HG03060 (cell line): Measurements from ENCODE around the gene C8G.

Experiments
- ATAC-seq: cut with Tn5 transposase; IDR thresholded peaks from one replicate; pipeline ENCODE4 v1.9.1; 2021; ENCODE audit warnings: low read depth, moderate number of reproducible peaks; ENCODE audit not compliant: unreplicated experiment

The C8G gene

GRCh38 chr9:136980669-136981478 is 35.8 kb downstream of the C8G start:
- no peak for ATAC-seq

- no peak for ATAC-seq
These were observed 36.7 kb downstream of the C8G start for GRCh38 chr9:136981588-136982231.

GRCh38 chr9:136982232-136983051 is 37.4 kb downstream of the C8G start, which contains the start of gene LCNL1:
LCNL1 (plus strand) TSS chr9:136982993; CDS start chr9:136983587, 594 bp downstream.
- no peak for ATAC-seq

- no peak for ATAC-seq
These were observed 38.1 kb downstream of the C8G start for GRCh38 chr9:136983167-136983566.

DNA sequence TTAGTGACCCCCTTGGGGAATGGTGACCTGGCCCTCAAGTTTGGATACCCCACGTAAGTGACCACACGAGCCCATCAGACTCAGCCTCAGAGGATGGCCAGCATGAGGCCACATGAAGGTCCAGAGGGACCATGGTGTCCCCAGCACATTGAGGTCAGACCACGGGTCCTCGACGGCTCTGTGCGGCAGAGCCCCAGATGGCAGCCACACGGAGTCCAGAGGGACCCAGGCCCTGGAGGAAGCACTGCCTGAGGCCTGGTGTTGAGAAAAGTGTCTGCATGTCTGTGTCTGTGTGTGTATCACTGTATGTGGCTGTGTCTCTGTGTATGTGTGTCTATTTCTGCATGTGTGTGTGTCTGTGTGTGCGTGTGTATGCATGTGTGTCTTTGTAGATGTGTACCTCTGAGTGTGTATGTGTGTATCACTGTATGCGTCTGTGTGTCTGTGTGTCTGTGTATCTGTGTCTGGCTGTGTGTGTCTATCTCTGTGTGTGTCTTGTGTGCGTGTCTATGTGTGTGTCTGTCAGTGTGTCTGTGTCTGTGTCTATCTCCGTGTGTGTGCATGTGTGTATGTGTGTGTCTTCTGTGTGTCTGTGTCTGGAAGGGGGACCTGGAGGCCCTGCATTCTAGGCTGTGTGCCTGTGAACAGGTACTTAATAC is 38.7 kb downstream of the C8G start:
- no peak for ATAC-seq

- ATAC-seq, result no peak
These were observed 39.5 kb downstream of the C8G start for GRCh38 chr9:136984464-136985026.

GRCh38 chr9:136985027-136985602 is 40.1 kb downstream of the C8G start:
- no peak for ATAC-seq

- no peak for ATAC-seq
These were observed 40.8 kb downstream of the C8G start for GRCh38 chr9:136985853-136986252.

- no peak for ATAC-seq
These were observed 43.8 kb downstream of the C8G start for GRCh38 chr9:136988872-136989271.

DNA sequence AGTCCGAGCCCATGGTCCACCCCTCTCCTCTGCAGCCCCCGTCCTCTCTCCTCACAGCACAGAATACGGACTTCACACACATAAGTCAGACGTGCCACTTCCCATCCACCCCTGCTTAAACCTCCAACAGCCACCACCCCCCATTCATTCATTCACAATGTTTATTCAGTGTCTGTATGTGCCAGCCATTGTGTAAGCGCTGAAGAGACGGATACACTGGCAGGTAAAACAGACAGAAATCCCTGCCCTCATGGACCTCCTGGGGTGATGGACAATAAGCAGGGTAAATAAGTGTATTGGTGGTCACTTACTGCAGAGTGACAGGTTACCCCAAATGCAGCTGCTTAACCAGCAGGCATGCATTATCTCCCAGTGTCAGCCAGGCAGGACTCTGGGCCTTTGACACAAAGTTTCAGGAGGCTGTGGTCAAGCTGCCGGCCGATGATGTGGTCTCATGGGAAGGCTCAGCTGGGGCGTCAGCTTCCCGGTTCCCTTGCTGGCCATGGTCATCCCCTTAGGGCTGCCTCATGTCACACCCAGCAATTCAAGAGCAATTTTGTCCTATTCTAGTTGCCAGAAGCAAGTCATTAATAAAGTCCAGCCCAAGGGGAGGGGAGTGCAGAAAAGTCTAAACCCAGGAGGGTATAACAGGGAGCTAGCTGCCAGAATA is 45.3 kb downstream of the C8G start:
- ATAC-seq, result no peak

DNA sequence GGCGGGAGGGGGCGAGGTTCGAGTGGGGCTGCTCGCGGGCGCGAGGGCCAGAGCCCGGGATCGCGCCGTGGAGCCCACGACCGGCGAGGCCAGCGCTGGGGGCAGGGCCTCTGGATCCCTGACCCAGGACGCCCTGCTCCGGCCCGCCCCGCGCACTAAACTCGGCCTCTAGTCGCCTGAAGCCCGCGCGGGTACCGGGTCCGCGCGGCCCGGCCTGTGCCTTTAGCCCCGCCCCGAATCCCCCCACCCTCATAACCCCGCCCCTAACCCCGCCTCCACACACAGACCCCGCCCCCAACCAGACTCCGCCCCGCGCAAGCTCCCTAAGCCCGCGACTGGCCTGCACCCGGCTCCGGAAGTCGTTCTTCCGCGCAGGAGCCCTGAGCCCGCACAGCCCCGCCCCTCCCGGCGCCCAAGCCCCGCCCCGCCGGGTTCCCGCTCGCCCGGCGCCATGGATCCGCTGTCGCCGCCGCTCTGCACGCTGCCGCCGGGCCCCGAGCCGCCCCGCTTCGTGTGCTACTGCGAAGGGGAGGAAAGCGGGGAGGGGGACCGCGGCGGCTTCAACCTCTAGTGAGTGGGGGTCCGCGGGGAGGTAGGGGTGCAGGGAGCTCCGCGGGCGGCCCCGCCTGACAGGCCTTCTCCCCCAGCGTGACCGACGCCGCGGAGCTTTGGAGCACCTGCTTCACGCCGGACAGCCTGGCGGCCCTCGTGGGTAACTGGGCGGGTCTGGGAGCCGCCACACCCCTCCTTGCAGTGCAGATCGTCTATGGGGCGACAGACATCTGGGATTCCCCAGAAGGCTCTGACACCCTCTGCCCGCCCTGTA is 47.2 kb downstream of the C8G start, which contains the start of gene PAXX:
TSS of gene PAXX (plus strand) at position 430 of the 826 bp plus-strand sequence. CDS start at position 452, 22 bp downstream.
- ATAC-seq, result peak; percentile 52

GRCh38 chr9:136992819-136993369 is 47.9 kb downstream of the C8G start:
- ATAC-seq, result no peak

GRCh38 chr9:136994180-136994887 is 49.3 kb downstream of the C8G start:
- no peak for ATAC-seq

- ATAC-seq, result no peak
These were observed 49.8 kb downstream of the C8G start for GRCh38 chr9:136994888-136995230.

- ATAC-seq, result no peak
These were observed 50.3 kb downstream of the C8G start for GRCh38 chr9:136995362-136995761.

GRCh38 chr9:136995772-136996311 is 50.8 kb downstream of the C8G start:
- no peak for ATAC-seq
